Lower leg skin (tissue), 3 donors: ENCODE measurements around the gene CTNNB1.
"Not testable (repeated sequence)": the region's sequence is repeated elsewhere in the genome, so short reads cannot be mapped to it uniquely, and the experiment has no call there.

Experiments
- CTCF ChIP-seq, 3 donors: fragments of 450-650 bp; IDR thresholded peaks; one replicate each; pipeline ENCODE4 v1.5.1; 2016; ENCODE audit warnings: antibody characterized with exemption in 3 of 3, mild to moderate bottlenecking in 3 of 3, moderate library complexity in 2 of 3
- POLR2A ChIP-seq, 2 donors: fragments of 450-650 bp; IDR thresholded peaks; one replicate each; pipeline ENCODE4 v1.6.1; 2016 to 2017; ENCODE audit warnings: antibody characterized with exemption in 2 of 2, mild to moderate bottlenecking in 1 of 2, moderate library complexity in 1 of 2

DNA sequence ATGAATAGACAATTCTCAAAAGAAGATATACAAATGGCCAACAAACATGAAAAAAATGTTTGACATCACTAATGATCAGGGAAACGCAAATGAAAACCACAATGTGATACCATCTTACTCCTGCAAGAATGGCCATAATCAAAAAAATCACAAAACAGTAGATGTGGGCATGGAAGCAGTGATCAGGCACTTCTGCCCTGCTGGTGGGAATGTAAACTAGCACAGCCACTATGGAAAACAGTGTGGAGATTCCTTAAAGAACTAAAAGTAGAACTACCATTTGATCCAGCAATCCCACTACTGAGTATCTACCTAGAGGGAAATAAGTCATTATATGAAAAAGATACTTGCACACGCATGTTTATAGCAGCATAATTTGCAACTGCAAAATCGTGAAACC is 85.6 kb downstream of the CTNNB1 start:
- TF ChIP-seq CTCF, POLR2A (IDR thresholded peaks at IDR 0.05): not testable (repeated sequence)
